ENCODE results near the gene GLYAT.

Gene GLYAT

DNA sequence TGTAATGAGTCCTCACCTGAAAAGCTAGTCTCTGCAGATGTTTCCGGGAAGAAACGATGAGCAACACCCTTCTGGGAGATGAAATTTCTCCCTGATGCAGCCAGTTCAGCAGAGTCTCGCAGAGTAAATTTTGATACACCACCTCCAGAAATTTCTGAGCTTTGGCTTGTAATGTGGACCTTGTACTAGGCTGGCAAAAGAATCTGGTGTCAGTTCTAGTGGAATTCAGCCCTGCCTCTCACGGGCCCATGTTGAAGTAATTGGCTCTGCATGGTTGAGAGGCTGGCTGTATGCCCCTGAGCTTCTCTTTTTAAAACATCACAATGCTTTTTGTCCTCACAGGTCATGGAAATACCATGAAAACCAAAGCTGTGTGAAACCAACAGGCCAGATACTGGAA, at the start of gene GLYAT:
Gene GLYAT, minus strand, starts transcription at position 125 of the 400 bp plus-strand sequence. CDS start 7,447 bp downstream, outside the sequence.
- no peak for FAIRE-seq
- DNase-seq (ENCODE audit: insufficient read length, low spot score): no peak

DNA sequence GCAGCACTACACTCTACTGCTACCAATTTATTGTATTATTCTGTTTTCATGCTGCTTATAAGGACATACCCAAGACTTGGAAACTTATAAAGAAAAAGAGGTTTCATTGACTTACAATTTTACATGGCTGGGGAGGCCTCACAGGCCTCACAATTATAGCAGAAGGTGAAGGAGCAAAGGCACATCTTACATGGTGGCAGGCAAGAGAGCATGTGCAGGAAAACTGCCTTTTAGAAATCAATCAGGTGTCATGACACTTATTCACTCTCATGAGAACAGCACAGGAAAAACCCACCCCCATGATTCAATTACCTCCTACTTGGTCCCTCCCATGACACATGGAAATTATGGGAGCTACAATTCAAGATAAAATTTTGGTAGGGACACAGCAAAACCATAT, 49.6 kb upstream of the GLYAT start:
- DNase-seq (ENCODE audit: insufficient read length, low spot score): no peak
- no peak for FAIRE-seq

DNA sequence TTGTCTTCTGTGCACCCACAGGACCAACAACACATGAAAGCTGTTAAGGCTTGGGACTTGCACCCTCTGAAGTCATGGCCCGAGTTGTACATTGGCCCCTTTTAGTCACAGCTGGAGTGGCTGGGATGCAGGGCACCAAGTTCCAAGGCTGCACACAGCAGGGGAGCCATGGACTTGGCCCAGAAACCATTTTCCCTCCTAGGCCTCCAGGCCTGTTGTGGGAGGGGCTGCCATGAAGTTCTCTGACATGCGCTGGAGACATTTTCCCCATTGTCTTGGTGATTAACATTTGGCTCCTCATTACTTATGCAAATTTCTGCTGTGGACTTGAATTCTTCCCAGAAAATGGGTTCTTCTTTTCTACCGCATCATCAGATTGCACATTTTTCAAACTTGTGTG, 48.8 kb upstream of the GLYAT start:
- FAIRE-seq (no peak), DNase-seq (ENCODE audit: insufficient read length, low spot score) (no peak)

GRCh38 chr11:58776891-58777710, 45.4 kb upstream of the GLYAT start:
- no peak for FAIRE-seq
- no peak for DNase-seq (ENCODE audit: insufficient read length, low spot score)

GRCh38 chr11:58775066-58775708, 43.4 kb upstream of the GLYAT start:
- FAIRE-seq (no peak), DNase-seq (ENCODE audit: insufficient read length, low spot score) (no peak)

DNA sequence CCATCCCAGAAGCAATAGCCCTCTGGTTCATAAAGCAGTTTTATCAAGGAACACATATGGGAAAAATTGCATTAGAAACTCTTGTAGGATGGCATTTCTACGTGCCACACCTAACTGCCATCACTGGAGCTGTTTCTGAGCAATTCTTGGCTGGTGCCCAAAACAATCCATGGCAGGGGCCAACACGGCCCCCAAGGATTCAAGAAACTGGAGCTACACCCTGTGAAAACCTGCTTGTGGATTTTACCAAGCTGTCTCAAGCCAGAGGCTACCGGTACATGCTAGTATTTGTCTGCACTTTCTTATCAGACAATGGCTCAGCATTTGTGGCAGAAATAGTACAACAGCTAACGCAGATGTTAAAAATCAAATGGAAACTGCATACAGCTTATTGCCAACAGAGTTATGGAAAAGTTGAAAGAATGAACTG, 42.4 kb upstream of the GLYAT start:
- FAIRE-seq (no peak), DNase-seq (ENCODE audit: insufficient read length, low spot score) (no peak)

DNA sequence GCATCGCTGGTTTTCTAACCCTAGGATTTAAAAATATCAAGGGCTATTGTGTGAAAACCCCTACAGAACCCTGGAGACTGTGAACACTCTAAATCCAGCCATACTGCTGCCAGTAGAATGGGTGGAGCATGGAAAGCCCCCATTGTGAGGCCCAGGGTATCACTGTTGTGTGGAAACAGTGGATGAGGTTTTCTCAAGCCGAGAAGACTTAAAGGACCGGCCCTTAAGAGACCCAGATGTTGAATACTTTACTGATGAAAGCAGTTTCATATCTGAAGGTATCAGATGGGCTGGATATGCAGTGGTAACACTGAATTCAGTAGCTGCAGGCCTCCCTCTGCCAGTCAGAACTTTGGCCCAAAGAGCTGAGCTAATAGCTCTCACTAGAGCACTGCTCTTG, 41.6 kb upstream of the GLYAT start:
- FAIRE-seq: no peak
- no peak for DNase-seq (ENCODE audit: insufficient read length, low spot score)

DNA sequence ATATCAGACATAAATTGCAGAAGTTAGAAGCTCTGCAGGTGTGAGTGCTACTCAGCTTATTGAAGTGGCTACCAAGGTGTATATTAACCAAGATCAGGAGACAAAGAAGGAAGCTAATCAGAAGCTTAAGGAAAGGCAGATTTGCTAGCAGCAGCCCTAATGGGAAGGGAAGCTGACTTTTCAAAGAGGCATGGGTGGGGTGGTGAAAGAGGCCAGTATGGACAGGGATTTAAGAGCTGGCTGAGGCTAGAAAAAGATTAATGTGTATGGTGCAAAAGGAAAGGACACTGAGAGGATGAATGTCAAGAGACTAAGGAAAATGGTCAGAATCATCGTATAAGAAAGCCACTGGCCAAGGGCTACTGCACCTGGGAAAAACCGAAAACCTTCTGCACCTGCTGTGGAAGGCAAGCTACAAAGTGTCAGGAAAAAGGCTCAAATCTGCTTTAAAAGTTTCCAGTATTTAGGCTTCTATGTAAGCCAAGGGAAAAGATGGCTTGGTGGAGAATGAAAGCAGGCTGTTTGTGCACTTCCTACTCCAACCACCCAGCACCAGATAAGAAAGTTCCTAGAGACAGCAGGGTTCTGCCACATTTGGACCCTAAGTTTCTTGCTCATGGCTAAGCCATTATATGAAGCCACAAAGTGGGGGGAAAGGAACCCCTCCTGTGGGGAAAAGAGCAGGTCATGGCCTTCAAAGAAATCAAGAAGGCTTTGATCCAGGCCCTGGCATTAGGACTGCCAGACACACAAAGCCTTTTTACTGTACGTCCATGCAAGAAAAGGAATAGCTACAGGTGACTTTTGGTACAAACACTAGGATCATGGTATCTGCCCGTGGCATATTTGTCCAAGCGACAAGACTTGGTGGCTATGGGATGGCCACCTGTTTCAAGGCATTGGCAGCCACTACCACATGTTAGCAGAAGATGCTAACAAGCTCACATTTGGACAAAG, 40.9 kb upstream of the GLYAT start:
- FAIRE-seq: no peak
- DNase-seq (ENCODE audit: insufficient read length, low spot score): no peak

GRCh38 chr11:58771458-58771855, 39.7 kb upstream of the GLYAT start:
- no peak for FAIRE-seq
- no peak for DNase-seq (ENCODE audit: insufficient read length, low spot score)

DNA sequence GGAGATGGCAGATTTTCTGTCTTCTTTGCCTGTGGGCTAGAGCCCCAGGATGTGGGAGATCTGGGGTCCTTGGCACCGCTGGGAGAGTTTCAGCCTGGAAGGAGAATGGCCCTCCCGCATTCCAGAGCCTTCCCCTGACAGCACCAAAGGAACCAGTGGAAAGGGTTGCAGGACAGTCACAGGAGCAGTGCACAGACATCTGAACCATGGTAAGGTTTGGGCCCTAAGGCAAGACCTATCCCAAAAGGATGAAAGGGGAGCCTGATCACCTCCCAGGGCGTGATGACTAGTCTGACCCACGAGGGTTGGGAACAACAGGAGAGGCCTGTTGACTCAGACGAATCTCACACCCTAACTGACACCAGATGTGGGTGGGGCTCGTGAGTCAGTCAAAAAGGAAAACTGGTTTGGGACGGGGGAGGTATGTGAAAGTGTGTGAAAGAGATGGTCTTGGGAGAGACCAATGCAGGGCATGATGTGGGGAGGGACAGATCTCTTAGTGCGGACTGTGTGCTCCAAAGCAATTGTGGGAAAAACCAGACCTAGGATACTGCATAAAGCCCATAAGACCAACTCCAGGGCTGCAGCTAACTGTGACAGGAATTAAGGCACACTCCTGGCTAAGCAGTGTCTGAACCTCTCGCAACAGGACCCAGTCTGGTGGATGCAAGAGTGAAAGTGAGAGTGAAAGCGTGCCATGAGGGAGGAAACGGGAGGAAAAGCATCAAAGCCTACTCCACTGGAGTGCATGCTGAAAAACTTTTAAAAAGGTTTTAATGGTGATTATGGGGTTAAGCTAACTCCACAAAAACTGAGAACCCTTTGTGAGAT, 39.1 kb upstream of the GLYAT start:
- FAIRE-seq: no peak
- no peak for DNase-seq (ENCODE audit: insufficient read length, low spot score)

DNA sequence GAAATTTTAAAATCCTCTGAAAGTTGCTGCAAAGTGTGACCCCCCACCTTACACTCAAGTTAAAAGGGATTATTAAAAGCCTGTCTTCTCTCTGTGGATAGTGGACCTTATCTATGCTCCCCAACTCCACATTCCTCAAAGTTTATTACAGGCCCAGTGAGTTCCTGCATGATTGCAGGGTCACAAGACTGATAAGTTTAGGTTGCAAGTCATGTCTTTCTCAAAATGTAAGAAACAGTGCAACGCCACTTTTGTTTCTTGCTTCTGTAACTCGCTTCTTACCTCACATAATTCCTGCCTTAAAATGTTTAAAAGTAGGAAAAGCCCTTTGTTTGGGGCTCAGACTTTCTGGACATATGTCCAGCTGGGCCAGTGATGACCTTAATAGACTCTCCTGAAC, 38.4 kb upstream of the GLYAT start:
- FAIRE-seq (no peak), DNase-seq (ENCODE audit: insufficient read length, low spot score) (no peak)

DNA sequence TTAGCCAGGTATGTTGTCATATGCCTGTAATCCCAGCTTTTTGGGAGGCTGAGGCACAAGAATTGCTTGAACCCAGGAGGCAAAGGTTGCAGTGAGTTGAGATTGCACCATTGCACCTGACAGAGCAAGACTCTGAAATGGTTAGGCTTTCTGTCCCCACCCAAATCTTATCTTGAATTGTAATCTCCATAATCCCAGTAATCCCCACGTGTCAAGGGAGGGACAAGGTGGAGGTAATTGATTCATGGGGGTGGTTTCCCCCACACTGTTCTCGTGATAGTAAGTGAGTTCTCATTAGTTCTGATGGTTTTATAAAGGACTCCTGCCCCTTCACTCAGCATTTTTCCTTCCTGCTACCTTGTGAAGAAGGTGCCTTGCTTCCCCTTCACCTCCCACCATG, 37.6 kb upstream of the GLYAT start:
- no peak for FAIRE-seq
- DNase-seq (ENCODE audit: insufficient read length, low spot score): no peak

GRCh38 chr11:58768137-58768536, 36.4 kb upstream of the GLYAT start:
- FAIRE-seq (no peak), DNase-seq (ENCODE audit: insufficient read length, low spot score) (no peak)

- no peak for DNase-seq (ENCODE audit: insufficient read length, low spot score)
- FAIRE-seq: no peak
These were observed 33.3 kb upstream of the GLYAT start for GRCh38 chr11:58765078-58765477.

DNA sequence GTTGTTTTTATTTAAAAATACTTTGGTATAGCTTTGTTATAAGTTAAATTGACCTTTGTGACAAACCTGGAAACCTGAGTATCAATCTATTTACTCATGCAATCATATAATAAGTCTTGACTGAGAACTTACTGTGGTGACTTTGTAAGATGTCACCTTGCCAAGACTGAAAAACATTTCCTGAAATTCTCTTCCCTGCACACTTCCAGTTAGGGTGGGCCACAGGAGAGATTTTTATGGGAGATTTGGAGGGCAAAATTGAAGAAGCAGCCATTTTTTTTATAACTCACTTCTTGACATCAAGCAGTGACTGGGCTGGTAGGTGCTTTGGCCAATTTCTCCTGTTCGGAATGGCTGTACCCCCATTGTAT, 31.4 kb upstream of the GLYAT start:
- no peak for FAIRE-seq
- no peak for DNase-seq (ENCODE audit: insufficient read length, low spot score)

DNA sequence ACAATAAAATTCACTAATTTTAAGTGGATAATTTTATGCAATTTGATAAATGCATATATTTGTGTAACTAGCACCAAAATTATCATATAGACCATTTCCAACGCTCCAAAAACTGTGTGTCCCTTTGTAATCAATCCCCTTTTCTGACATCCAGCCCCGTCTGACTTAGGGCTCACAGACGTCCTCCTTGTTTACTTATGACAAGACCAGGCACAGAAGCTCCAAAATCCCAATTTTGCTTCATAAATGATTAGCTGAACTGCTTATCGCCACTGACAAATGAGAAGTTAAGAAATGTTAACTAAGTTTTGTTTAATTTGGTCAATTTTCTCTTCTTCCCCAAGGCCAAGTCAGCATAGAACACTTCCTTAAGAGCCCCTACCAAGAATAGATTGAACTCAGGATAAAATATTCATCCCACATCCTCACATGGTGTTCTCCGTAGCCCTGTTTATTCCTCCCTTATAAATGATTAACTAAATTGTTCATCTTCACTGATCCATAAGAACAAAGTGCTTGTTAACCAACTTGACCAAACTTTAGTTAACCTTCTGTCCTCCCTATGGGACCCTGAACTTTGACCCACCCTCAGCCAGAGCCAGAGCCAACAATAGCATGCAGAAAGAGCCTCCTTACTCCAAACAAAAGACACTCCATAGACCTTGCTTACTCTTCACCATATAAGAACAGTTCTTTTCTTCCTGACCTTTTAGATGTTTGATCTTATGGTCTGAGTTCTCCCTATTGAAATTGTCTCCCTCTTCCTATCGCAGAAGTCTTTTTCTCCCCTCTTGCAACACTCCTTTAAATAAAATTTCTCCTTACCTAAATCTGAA, 30.8 kb upstream of the GLYAT start:
- FAIRE-seq: no peak
- DNase-seq (ENCODE audit: insufficient read length, low spot score): no peak

DNA sequence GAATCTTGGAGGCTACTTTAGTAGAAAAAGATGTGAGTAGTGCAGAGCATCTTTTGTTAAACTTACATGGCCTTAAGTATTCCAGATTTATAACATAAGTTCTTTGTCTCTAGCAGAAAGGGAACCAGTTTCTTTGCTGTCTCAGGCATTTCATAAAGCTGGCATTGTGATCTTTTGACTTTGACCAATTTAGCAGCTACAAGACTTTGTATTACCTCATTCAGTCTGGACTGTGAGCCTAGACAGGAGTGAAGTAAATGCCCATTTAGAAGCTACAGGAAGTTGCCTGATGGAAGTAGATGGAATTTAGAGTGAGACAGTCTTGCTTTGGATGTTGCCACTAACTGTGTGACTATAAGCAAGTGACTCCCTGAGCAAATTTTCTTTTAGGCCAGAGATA, 25.7 kb upstream of the GLYAT start:
- DNase-seq (ENCODE audit: insufficient read length, low spot score) (no peak), FAIRE-seq (no peak)

DNA sequence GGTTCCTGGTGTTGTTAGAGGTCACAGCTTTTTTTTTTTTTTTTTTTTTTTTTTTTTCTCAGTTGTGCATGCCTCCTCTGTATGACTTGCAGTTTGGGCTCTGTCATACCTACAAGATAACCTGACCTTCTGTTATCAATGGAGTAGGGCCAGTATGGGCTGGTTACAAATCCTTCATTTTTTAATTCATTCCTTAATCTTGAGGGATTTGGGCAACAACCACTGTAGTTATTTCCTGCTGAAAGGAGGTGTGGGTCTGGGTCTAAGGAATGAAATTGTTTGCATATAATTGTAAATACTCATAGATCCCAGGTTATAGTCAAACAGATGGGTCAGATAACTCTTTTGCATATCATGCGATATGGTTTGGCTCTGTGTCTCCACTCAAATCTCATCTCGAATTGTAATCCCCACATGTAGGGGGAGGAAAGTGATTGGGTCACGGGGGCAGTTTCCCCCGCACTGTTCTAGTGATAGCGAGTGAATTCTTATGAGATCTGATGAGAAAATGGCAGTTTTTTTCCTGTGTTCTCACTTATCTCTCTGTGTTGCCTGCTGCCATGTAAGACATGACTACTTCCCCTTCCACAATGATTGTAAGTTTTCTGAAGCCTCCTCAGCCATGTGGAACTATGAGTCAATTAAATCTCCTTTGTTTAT, 14.1 kb upstream of the GLYAT start:
- DNase-seq (ENCODE audit: insufficient read length, low spot score) (no peak), FAIRE-seq (no peak)

Measured in HTR-8/SVneo (cell line).